CD4-positive, alpha-beta memory T cell (primary cell): ENCODE data around the gene GPR107. TPM values are rescaled to one million over a fixed set of nuclear protein-coding genes. Genes with fewer than 3 reads are reported as not detected.

Source experiments
- CTCF ChIA-PET: fragments of 350-600 bp; sonication (Branson Sonifier 250); formaldehyde crosslinking; loops from one replicate; lab custom pipeline; 2021; ENCODE audit warnings: inconsistent platforms; ENCODE audit not compliant: partially characterized antibody; lab: Charles Lee
- POLR2A ChIA-PET: fragments of 350-600 bp; sonication (Branson Sonifier 250); formaldehyde crosslinking; loops from one replicate; lab custom pipeline; 2021; ENCODE audit not compliant: partially characterized antibody; lab: Charles Lee
- DNase-seq, 5 donors: peaks; one replicate each; pipeline versions ENCODE4 v3.0.0 to v3.0.0-alpha.2; 2020 to 2022; ENCODE audit warnings: mixed read lengths in 1 of 5
- H3K27ac ChIP-seq: one replicate; pipeline ENCODE4 v1.7.0; 2013; ENCODE audit warnings: low read depth, low read length
- H3K27me3 ChIP-seq: 2 replicates; pipeline ENCODE4 v1.7.0; 2013; ENCODE audit warnings: mild to moderate bottlenecking, low read length, moderate library complexity; ENCODE audit not compliant: insufficient read depth
- H3K36me3 ChIP-seq: 2 replicates; pipeline ENCODE4 v1.7.0; 2013; ENCODE audit warnings: mild to moderate bottlenecking, low read length, moderate library complexity; ENCODE audit not compliant: insufficient read depth
- H3K4me1 ChIP-seq: 2 replicates; pipeline ENCODE4 v1.7.0; 2013; ENCODE audit warnings: mild to moderate bottlenecking, low read length, moderate library complexity; ENCODE audit not compliant: insufficient read depth
- H3K4me3 ChIP-seq, 2 donors: one replicate each; pipeline ENCODE4 v1.7.0; 2013; ENCODE audit warnings: low read length in 2 of 2, mild to moderate bottlenecking in 1 of 2
- H3K9me3 ChIP-seq, 2 donors: one replicate each; pipeline ENCODE4 v1.7.0; 2013; ENCODE audit warnings: low read length in 2 of 2, control low read depth in 1 of 2; ENCODE audit not compliant: control insufficient read depth in 1 of 2
- H3K27ac Mint-ChIP-seq, 7 donors: one replicate each; pipeline ENCODE4 v1.8.0; 2020 to 2021; ENCODE audit warnings: mixed read lengths in 7 of 7, mild to moderate bottlenecking in 6 of 7, inconsistent platforms in 3 of 7, moderate library complexity in 3 of 7
- H3K27me3 Mint-ChIP-seq, 2 donors: one replicate each; pipeline ENCODE4 v1.8.0; 2020 to 2021; ENCODE audit warnings: mixed read lengths in 2 of 2
- H3K36me3 Mint-ChIP-seq, 2 donors: one replicate each; pipeline ENCODE4 v1.8.0; 2020 to 2021; ENCODE audit warnings: mixed read lengths in 2 of 2, inconsistent platforms in 1 of 2, mild to moderate bottlenecking in 1 of 2
- H3K4me1 Mint-ChIP-seq, 4 donors: one replicate each; pipeline ENCODE4 v1.8.0; 2020 to 2021; ENCODE audit warnings: mixed read lengths in 4 of 4, mild to moderate bottlenecking in 1 of 4
- H3K4me3 Mint-ChIP-seq, 8 donors: one replicate each; pipeline ENCODE4 v1.8.0; 2020 to 2021; ENCODE audit warnings: mixed read lengths in 8 of 8, mild to moderate bottlenecking in 7 of 8, moderate library complexity in 6 of 8, inconsistent platforms in 3 of 8
- H3K9me3 Mint-ChIP-seq, 8 donors: one replicate each; pipeline ENCODE4 v1.8.0; 2020 to 2021; ENCODE audit warnings: mixed read lengths in 8 of 8, mild to moderate bottlenecking in 5 of 8, inconsistent platforms in 3 of 8, moderate library complexity in 1 of 8
- intact Hi-C: fragments of 100-400 bp; cut with micrococcal nuclease; formaldehyde crosslinking; loops from one replicate; pipeline ENCODE4 v1.15.1; 2023
- polyA plus RNA-seq, 2 donors: library from polyadenylated mRNA; unstranded; fragments of 300-500 nt; fragmentation: Illumina TruSeq; gene quantifications; one replicate each; pipeline ENCODE4 v1.2.3, GENCODE V29; 2021
- total RNA-seq, 2 experiments: library from RNA; stranded (reverse); gene quantifications; one replicate each; pipeline ENCODE4 v1.2.3, GENCODE V29; 2021

Gene GPR107
- total and polyA plus RNA-seq, 4 experiments from 2014 or later, result 2.2 to 24.4 (median 13.6) TPM

DNA sequence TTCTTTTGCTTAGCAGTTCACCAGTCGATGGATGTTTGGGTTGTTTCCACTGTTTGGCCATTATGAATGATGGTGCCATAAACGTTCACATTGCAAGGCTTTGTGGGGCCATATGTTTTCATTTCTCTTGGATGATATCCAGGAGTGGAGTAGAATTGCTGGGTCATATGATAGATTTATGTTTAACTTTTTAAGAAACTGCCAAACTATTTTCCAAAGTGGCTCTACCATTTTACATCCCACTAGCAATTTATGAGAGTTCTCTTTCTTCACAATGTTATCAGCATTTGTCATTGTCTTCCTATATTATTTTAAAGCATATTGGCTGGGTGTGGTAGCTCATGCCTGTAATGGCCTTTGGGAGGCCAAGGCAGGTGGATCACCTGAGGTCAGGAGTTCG is 5.2 kb downstream of the GPR107 start:
- intact Hi-C loops, result no loop called here
- Histone ChIP-seq H3K27ac (no peak overlapping the region), H3K9me3 (no peaks in the 10 kb centered on the region), H3K36me3 (no peaks in the 10 kb centered on the region), H3K4me3 (no peak overlapping the region), H3K4me1 (peaks cover 10% of the 10 kb centered on the region), H3K27me3 (no peaks in the 10 kb centered on the region)
- Mint-ChIP-seq H3K4me3 (no peak overlapping the region), H3K4me1 (peaks cover 24 to 41% (median 32%) of the 10 kb centered on the region in 4 donors), H3K27ac (no peak overlapping the region), H3K27me3 (no peaks in the 10 kb centered on the region), H3K36me3 (peaks cover 7 to 21% of the 10 kb centered on the region in 2 donors), H3K9me3 (no peaks in the 10 kb centered on the region)
- no peak for DNase-seq
- ChIA-PET POLR2A (interaction anchor here (0.7 to 1.1 kb wide), 2 partner anchors 173 to 217 kb away, joined by 3 read pairs; no protein-coding TSS in a partner anchor), CTCF (interaction anchor here (0.9 kb wide), 1 partner anchor 103 kb away, joined by 4 read pairs; no protein-coding TSS in a partner anchor)

GRCh38 chr9:130060296-130060695 is 6.6 kb downstream of the GPR107 start:
- DNase-seq, result no peak
- no peak overlapping the region for H3K4me3 Mint-ChIP-seq
- POLR2A ChIA-PET, result interaction anchor here (0.6 kb wide), 1 partner anchor 28 kb away, joined by 3 read pairs; no protein-coding TSS in a partner anchor
- Histone ChIP-seq H3K9me3 (no peaks in the 10 kb centered on the region), H3K4me1 (no peaks in the 10 kb centered on the region), H3K27ac (no peak overlapping the region), H3K4me3 (no peak overlapping the region), H3K36me3 (no peaks in the 10 kb centered on the region), H3K27me3 (no peaks in the 10 kb centered on the region)
- H3K27me3 Mint-ChIP-seq, result no peaks in the 10 kb centered on the region
- peaks cover 10 to 19% of the 10 kb centered on the region in 2 donors for H3K36me3 Mint-ChIP-seq
- no peak overlapping the region for H3K27ac Mint-ChIP-seq
- H3K9me3 Mint-ChIP-seq, result no peaks in the 10 kb centered on the region
- H3K4me1 Mint-ChIP-seq, result peaks cover 23 to 38% (median 26%) of the 10 kb centered on the region in 4 donors
- CTCF ChIA-PET, result interaction anchor here (1.4 kb wide), 1 partner anchor 21 kb away, joined by 4 read pairs; no protein-coding TSS in a partner anchor
- intact Hi-C loops, result no loop called here

DNA sequence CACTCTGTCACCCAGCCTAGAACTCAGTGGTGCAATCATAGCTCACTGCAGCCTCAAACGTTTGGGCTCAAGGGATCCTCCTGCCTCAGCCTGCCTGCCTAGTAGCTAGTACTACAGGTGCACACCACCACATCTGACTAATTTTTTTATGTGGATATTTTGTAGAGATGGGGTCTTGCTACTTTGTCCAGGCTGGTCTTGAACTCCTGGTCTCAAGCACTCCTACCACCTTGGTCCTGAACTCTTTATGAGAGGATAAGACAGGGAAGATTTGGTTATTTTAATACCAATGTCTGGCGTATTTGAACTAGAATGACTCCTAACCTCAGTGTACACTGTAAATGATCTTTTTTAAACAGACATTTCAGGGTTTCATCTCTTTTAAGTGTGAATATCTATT is 9.0 kb downstream of the GPR107 start:
- H3K36me3 ChIP-seq, result no peaks in the 10 kb centered on the region
- no peak for DNase-seq
- H3K4me1 ChIP-seq, result no peaks in the 10 kb centered on the region
- H3K36me3 Mint-ChIP-seq, result peaks cover 10 to 19% of the 10 kb centered on the region in 2 donors
- H3K9me3 Mint-ChIP-seq, result no peaks in the 10 kb centered on the region
- H3K4me1 Mint-ChIP-seq, result peaks cover 26 to 42% (median 34%) of the 10 kb centered on the region in 4 donors
- ChIA-PET POLR2A (interaction anchor here (1.1 kb wide), 1 partner anchor 9 kb away, joined by 3 read pairs; the partner anchor contains the start of gene GPR107), CTCF (no interaction called here)
- intact Hi-C loops, result no loop called here
- H3K9me3 ChIP-seq, result no peaks in the 10 kb centered on the region
- peak overlapping the region in 1 of 7 donors; percentile 29 for H3K27ac Mint-ChIP-seq
- H3K27ac ChIP-seq, result no peak overlapping the region
- H3K4me3 ChIP-seq, result no peak overlapping the region
- H3K4me3 Mint-ChIP-seq, result no peak overlapping the region
- no peaks in the 10 kb centered on the region for H3K27me3 ChIP-seq
- no peaks in the 10 kb centered on the region for H3K27me3 Mint-ChIP-seq

- peak overlapping the region in 2 of 7 donors; percentile 1 to 47 for H3K27ac Mint-ChIP-seq
- Histone ChIP-seq H3K27ac (no peak overlapping the region), H3K27me3 (no peaks in the 10 kb centered on the region), H3K4me1 (peaks cover 8% of the 10 kb centered on the region), H3K9me3 (no peaks in the 10 kb centered on the region), H3K4me3 (no peak overlapping the region), H3K36me3 (no peaks in the 10 kb centered on the region)
- peaks cover 3 to 11% of the 10 kb centered on the region in 2 donors for H3K36me3 Mint-ChIP-seq
- H3K4me1 Mint-ChIP-seq, result peaks cover 28 to 41% (median 33%) of the 10 kb centered on the region in 4 donors
- H3K9me3 Mint-ChIP-seq, result no peaks in the 10 kb centered on the region
- POLR2A ChIA-PET, result interaction anchor here (1.1 kb wide), 1 partner anchor 15 kb away, joined by 3 read pairs; no protein-coding TSS in a partner anchor
- H3K27me3 Mint-ChIP-seq, result no peaks in the 10 kb centered on the region
- CTCF ChIA-PET, result interaction anchor here (0.9 kb wide), 1 partner anchor 274 kb away, joined by 3 read pairs; no protein-coding TSS in a partner anchor
- no peak overlapping the region for H3K4me3 Mint-ChIP-seq
- intact Hi-C loops, result no loop called here
- no peak for DNase-seq
These were observed 10.9 kb downstream of the GPR107 start for GRCh38 chr9:130064621-130065020.

GRCh38 chr9:130069048-130069447 is 15.3 kb downstream of the GPR107 start:
- H3K27me3 ChIP-seq, result no peaks in the 10 kb centered on the region
- H3K4me3 Mint-ChIP-seq, result no peak overlapping the region
- H3K36me3 Mint-ChIP-seq, result peaks cover 3 to 6% of the 10 kb centered on the region in 2 donors
- H3K4me3 ChIP-seq, result no peak overlapping the region
- POLR2A ChIA-PET, result no interaction called here
- H3K9me3 Mint-ChIP-seq, result no peaks in the 10 kb centered on the region
- H3K27ac Mint-ChIP-seq, result peak overlapping the region in 3 of 7 donors; percentile 23 to 57 (median 38)
- no peak for DNase-seq
- intact Hi-C loops, result no loop called here
- H3K27ac ChIP-seq, result no peak overlapping the region
- no peaks in the 10 kb centered on the region for H3K27me3 Mint-ChIP-seq
- H3K4me1 Mint-ChIP-seq, result peaks cover 19 to 37% (median 23%) of the 10 kb centered on the region in 4 donors
- no peaks in the 10 kb centered on the region for H3K9me3 ChIP-seq
- no peaks in the 10 kb centered on the region for H3K36me3 ChIP-seq
- peaks cover 8% of the 10 kb centered on the region for H3K4me1 ChIP-seq
- CTCF ChIA-PET, result interaction anchor here (2.6 kb wide), 1 partner anchor 16 kb away, joined by 6 read pairs; the partner anchor contains the start of gene GPR107

GRCh38 chr9:130072515-130073235 is 19.0 kb downstream of the GPR107 start:
- CTCF ChIA-PET, result no interaction called here
- Mint-ChIP-seq H3K4me1 (peaks cover 22 to 27% (median 23%) of the 10 kb centered on the region in 4 donors), H3K4me3 (no peak overlapping the region), H3K9me3 (no peaks in the 10 kb centered on the region), H3K27ac (peak overlapping the region in 3 of 7 donors; percentile 15 to 75 (median 52)), H3K36me3 (peaks cover 7 to 23% of the 10 kb centered on the region in 2 donors), H3K27me3 (no peaks in the 10 kb centered on the region)
- no peaks in the 10 kb centered on the region for H3K27me3 ChIP-seq
- H3K36me3 ChIP-seq, result peaks cover 23% of the 10 kb centered on the region
- no peaks in the 10 kb centered on the region for H3K9me3 ChIP-seq
- no peak overlapping the region for H3K27ac ChIP-seq
- DNase-seq, result no peak
- intact Hi-C loops, result no loop called here
- no peak overlapping the region for H3K4me3 ChIP-seq
- POLR2A ChIA-PET, result no interaction called here
- peaks cover 8% of the 10 kb centered on the region for H3K4me1 ChIP-seq

DNA sequence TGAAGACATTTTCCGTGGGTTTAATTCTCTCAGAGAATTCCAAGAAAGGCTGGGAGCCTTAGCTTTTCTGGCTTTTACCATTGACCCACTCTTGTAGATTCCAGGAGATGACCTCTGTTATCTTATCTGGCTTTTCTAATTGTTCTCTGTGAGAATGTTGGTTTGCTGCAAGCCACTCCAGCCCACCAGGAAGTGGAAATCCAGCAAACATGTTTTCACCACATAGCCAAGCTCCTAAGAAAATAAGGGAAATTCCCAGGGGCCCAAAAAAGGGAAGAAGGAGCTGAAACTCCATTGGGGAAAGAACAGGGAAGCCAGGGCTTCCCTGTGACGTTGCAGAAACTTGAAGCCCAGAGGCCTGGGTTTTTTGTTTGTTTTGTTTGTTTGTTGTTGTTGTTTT is 19.7 kb downstream of the GPR107 start:
- H3K36me3 ChIP-seq, result peaks cover 26% of the 10 kb centered on the region
- Mint-ChIP-seq H3K9me3 (no peaks in the 10 kb centered on the region), H3K4me3 (no peak overlapping the region), H3K4me1 (peaks cover 22 to 27% (median 23%) of the 10 kb centered on the region in 4 donors), H3K27me3 (no peaks in the 10 kb centered on the region), H3K27ac (no peak overlapping the region), H3K36me3 (peaks cover 12 to 27% of the 10 kb centered on the region in 2 donors)
- peaks cover 8% of the 10 kb centered on the region for H3K4me1 ChIP-seq
- no peaks in the 10 kb centered on the region for H3K27me3 ChIP-seq
- no peak overlapping the region for H3K4me3 ChIP-seq
- CTCF ChIA-PET, result no interaction called here
- intact Hi-C loops, result no loop called here
- H3K27ac ChIP-seq, result no peak overlapping the region
- POLR2A ChIA-PET, result no interaction called here
- H3K9me3 ChIP-seq, result no peaks in the 10 kb centered on the region
- no peak for DNase-seq
